MM.1S (cell line): ENCODE results near the gene AOC2.
"Not testable (repeated sequence)": the region's sequence is repeated elsewhere in the genome, so short reads cannot be mapped to it uniquely, and the experiment has no call there.

Source experiments
- DNase-seq: peaks from one replicate; pipeline ENCODE4 v3.0.0-alpha.2; 2015
- H2AFZ ChIP-seq: fragments of 300-600 bp; sonication (generic); 2 replicates; pipeline ENCODE4 v1.6.0; 2016; ENCODE audit warnings: antibody characterized with exemption, low read length
- H3F3A ChIP-seq: fragments of 300-600 bp; sonication (generic); 2 replicates; pipeline ENCODE4 v1.6.1; 2016; ENCODE audit warnings: mild to moderate bottlenecking, antibody characterized with exemption, low read length, moderate library complexity, mixed read lengths; ENCODE audit not compliant: insufficient read depth
- H3K27ac ChIP-seq: fragments of 300-600 bp; sonication (generic); 2 replicates; pipeline ENCODE4 v1.5.1; 2016; ENCODE audit warnings: mild to moderate bottlenecking, low read length
- H3K27me3 ChIP-seq: fragments of 300-600 bp; sonication (generic); replicated peaks from 2 replicates; pipeline ENCODE4 v1.6.0; 2016; ENCODE audit warnings: low read length; ENCODE audit not compliant: insufficient read depth
- H3K36me3 ChIP-seq: fragments of 300-600 bp; sonication (generic); replicated peaks from 2 replicates; pipeline ENCODE4 v1.6.1; 2016; ENCODE audit warnings: mild to moderate bottlenecking, low read length, mixed read lengths; ENCODE audit not compliant: insufficient read depth
- H3K4me1 ChIP-seq: fragments of 300-600 bp; sonication (generic); 2 replicates; pipeline ENCODE4 v1.6.1; 2016; ENCODE audit warnings: low read length, mixed read lengths
- H3K4me2 ChIP-seq: fragments of 300-600 bp; sonication (generic); 2 replicates; pipeline ENCODE4 v1.6.0; 2016; ENCODE audit warnings: low read depth, low read length
- H3K4me3 ChIP-seq: fragments of 300-600 bp; sonication (generic); 2 replicates; pipeline ENCODE4 v1.5.1; 2016; ENCODE audit warnings: low read length, mixed read lengths
- H3K79me2 ChIP-seq: fragments of 300-600 bp; sonication (generic); 2 replicates; pipeline ENCODE4 v1.6.1; 2016; ENCODE audit warnings: mixed run types, low read length, mixed read lengths
- H3K9ac ChIP-seq: fragments of 300-600 bp; sonication (generic); 2 replicates; pipeline ENCODE4 v1.6.1; 2016; ENCODE audit warnings: low read length, mixed read lengths
- H3K9me2 ChIP-seq: fragments of 300-600 bp; sonication (generic); replicated peaks from 2 replicates; pipeline ENCODE4 v1.6.1; 2016; ENCODE audit warnings: mild to moderate bottlenecking, low read length, mixed read lengths; ENCODE audit not compliant: insufficient read depth
- H3K9me3 ChIP-seq: fragments of 300-600 bp; sonication (generic); replicated peaks from 2 replicates; pipeline ENCODE4 v1.6.1; 2016; ENCODE audit warnings: mild to moderate bottlenecking, low read length, mixed read lengths; ENCODE audit not compliant: insufficient read depth
- H4K20me1 ChIP-seq: fragments of 300-600 bp; sonication (generic); 2 replicates; pipeline ENCODE4 v1.6.1; 2016; ENCODE audit warnings: mild to moderate bottlenecking, low read length, moderate library complexity, mixed read lengths; ENCODE audit not compliant: insufficient read depth
- EZH2 ChIP-seq: fragments of 300-600 bp; sonication (generic); optimal IDR thresholded peaks from 2 replicates; pipeline ENCODE3; 2017; ENCODE audit warnings: low read depth, mild to moderate bottlenecking, antibody characterized with exemption, low read length, mixed read lengths
- EZH2phosphoT487 ChIP-seq: fragments of 300-600 bp; sonication (generic); IDR thresholded peaks from 2 replicates; pipeline ENCODE4 v1.6.1; 2018; ENCODE audit warnings: antibody characterized with exemption, low read length
- TF ChIP-seq, protein P1 (sequence below): fragments of 300-600 bp; sonication (generic); IDR thresholded peaks from 2 replicates; pipeline ENCODE4 v1.5.1; 2016; ENCODE audit warnings: antibody characterized with exemption, low read length, mixed read lengths

Gene AOC2

DNA sequence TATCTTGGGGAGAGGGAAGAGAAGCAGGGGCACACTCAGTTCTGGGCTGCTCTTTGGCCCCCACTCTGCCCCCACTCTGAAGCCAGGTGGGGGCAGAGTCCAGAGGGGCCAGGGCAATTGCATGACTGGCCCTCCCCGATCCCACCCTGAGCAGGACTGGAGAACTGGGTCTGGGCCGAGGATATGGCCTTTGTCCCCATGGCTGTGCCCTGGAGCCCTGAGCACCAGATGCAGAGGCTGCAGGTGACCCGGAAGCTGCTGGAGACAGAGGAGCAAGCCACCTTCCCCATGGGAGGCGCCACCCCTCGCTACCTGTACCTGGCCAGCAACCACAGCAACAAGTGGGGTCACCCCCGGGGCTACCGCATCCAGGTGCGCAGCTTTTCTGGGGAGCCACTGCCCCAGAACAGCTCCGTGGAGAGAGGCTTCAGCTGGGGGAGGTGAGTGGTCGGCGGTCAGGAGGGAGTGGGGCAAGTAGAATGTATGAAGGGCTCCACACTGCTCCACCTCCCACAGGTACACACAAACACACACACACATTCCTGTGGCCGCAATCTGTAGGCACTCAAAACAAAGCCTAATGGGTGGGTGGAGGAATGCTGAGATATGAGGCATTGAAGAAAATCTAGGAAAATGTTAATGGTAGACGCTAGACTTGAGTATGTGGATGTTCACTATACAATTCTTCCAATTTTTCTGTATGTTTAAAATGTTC is 28.0 kb downstream of the AOC2 start:
- H3K36me3 ChIP-seq, result no peaks in the 10 kb centered on the region
- H3K9ac ChIP-seq, result no peak overlapping the region
- no peaks in the 10 kb centered on the region for H3F3A ChIP-seq
- no peaks in the 10 kb centered on the region for H3K9me3 ChIP-seq
- DNase-seq, result no peak
- no peak overlapping the region for H3K4me3 ChIP-seq
- no peak overlapping the region for H3K27ac ChIP-seq
- H3K9me2 ChIP-seq, result no peaks in the 10 kb centered on the region
- H3K4me1 ChIP-seq, result no peaks in the 10 kb centered on the region
- TF ChIP-seq EZH2phosphoT487, result no peak
- TF ChIP-seq, protein P1, sequence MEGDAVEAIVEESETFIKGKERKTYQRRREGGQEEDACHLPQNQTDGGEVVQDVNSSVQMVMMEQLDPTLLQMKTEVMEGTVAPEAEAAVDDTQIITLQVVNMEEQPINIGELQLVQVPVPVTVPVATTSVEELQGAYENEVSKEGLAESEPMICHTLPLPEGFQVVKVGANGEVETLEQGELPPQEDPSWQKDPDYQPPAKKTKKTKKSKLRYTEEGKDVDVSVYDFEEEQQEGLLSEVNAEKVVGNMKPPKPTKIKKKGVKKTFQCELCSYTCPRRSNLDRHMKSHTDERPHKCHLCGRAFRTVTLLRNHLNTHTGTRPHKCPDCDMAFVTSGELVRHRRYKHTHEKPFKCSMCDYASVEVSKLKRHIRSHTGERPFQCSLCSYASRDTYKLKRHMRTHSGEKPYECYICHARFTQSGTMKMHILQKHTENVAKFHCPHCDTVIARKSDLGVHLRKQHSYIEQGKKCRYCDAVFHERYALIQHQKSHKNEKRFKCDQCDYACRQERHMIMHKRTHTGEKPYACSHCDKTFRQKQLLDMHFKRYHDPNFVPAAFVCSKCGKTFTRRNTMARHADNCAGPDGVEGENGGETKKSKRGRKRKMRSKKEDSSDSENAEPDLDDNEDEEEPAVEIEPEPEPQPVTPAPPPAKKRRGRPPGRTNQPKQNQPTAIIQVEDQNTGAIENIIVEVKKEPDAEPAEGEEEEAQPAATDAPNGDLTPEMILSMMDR, result no peak
- TF ChIP-seq EZH2, result no peak
- H2AFZ ChIP-seq, result no peak overlapping the region
- no peaks in the 10 kb centered on the region for H3K79me2 ChIP-seq
- H3K27me3 ChIP-seq, result no peaks in the 10 kb centered on the region
- H4K20me1 ChIP-seq, result no peaks in the 10 kb centered on the region
- H3K4me2 ChIP-seq, result no peak overlapping the region

DNA sequence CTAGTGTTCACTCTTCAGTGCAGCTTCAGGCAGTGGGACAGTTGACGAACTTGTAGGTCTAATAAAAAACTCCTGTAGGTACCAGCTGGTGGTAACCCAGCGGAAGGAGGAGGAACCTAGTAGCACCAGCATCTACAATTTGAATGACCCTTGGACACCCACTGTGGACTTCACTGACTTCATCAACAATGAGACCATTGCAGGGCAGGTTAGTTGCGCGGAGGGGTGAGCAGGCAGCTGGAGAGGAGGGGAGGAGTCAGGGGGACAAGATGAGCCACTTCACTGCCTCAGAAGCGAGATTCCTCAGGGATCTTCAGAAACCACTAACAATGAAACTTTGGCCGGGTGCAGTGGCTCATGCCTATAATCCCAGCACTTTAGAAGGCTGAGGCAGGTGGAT is 28.9 kb downstream of the AOC2 start:
- TF ChIP-seq EZH2 (no peak), EZH2phosphoT487 (no peak)
- TF ChIP-seq, protein P1, result no peak
- H3K4me1 ChIP-seq, result peaks cover 7% of the 10 kb centered on the region; the same call in 1 of the 2 replicates
- no peaks in the 10 kb centered on the region for H3K9me2 ChIP-seq
- H3K27ac ChIP-seq, result no peak overlapping the region
- no peaks in the 10 kb centered on the region for H3K9me3 ChIP-seq
- H3K9ac ChIP-seq, result no peak overlapping the region
- H3F3A ChIP-seq, result no peaks in the 10 kb centered on the region
- H3K36me3 ChIP-seq, result no peaks in the 10 kb centered on the region
- no peaks in the 10 kb centered on the region for H3K27me3 ChIP-seq
- no peaks in the 10 kb centered on the region for H3K79me2 ChIP-seq
- H3K4me3 ChIP-seq, result no peak overlapping the region
- no peaks in the 10 kb centered on the region for H4K20me1 ChIP-seq
- no peak for DNase-seq
- H2AFZ ChIP-seq, result no peak overlapping the region
- no peak overlapping the region for H3K4me2 ChIP-seq

DNA sequence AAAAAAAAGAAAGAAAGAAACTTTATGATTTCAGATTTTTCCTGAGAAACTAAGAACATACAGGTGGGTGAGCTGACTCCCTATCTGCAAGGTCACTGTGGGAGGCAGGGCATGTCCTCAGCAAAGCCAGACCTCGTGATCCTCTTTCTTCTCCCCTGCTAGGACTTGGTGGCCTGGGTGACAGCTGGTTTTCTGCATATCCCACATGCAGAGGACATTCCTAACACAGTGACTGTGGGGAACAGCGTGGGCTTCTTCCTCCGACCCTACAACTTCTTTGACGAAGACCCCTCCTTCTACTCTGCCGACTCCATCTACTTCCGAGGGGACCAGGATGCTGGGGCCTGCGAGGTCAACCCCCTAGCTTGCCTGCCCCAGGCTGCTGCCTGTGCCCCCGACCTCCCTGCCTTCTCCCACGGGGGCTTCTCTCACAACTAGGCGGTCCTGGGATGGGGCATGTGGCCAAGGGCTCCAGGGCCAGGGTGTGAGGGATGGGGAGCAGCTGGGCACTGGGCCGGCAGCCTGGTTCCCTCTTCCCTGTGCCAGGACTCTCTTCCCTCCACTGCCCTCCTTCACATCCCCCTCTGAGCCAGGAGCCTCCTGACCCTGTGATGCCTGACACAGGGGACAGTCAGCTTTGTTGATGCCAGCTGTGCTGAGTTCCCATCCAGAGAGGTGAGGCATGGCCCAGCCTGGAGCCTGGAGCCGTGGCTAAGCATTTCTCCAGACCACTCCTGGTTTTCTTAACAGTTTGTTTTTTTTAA is 29.7 kb downstream of the AOC2 start:
- H3K4me3 ChIP-seq, H3K79me2 ChIP-seq, H3F3A ChIP-seq, H3K36me3 ChIP-seq, H3K9ac ChIP-seq, H3K27ac ChIP-seq, H3K4me1 ChIP-seq, H3K27me3 ChIP-seq, H2AFZ ChIP-seq, DNase-seq, H3K4me2 ChIP-seq, H3K9me2 ChIP-seq, H3K9me3 ChIP-seq, H4K20me1 ChIP-seq: not testable (repeated sequence)

DNA sequence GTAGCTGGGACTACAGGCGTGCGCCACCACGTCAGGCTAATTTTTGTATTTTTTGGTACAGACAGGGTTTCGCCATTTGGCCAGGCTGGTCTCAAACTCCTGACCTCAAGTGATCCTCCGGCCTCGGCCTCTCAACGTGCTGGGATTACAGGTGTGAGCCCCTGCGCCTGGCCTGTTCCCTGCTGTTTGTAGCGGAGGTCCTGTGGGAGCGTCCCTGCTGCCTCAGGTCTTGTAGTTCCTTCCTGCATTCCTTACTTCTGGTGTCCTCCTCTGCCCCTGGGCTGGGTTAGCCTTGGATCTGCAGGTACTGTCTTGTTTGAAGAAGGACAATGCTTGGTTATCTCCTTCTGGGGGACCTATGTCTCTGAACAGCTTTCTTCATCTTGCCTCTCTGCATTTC is 32.7 kb downstream of the AOC2 start:
- Histone ChIP-seq H4K20me1 (no peaks in the 10 kb centered on the region), H3K4me2 (no peak overlapping the region), H3K79me2 (no peaks in the 10 kb centered on the region), H3K9me3 (no peaks in the 10 kb centered on the region), H3K4me3 (no peak overlapping the region), H3K36me3 (no peaks in the 10 kb centered on the region), H3K9me2 (no peaks in the 10 kb centered on the region), H3K27ac (no peak overlapping the region), H3K9ac (no peak overlapping the region), H3K27me3 (no peaks in the 10 kb centered on the region), H3F3A (no peaks in the 10 kb centered on the region), H2AFZ (no peak overlapping the region), H3K4me1 (peaks cover 9% of the 10 kb centered on the region; the same call in 1 of the 2 replicates)
- TF ChIP-seq EZH2, result no peak
- TF ChIP-seq EZH2phosphoT487, result no peak
- TF ChIP-seq, protein P1, result no peak
- DNase-seq, result no peak
